ENCODE measurements around the gene SLC22A15.

DNA sequence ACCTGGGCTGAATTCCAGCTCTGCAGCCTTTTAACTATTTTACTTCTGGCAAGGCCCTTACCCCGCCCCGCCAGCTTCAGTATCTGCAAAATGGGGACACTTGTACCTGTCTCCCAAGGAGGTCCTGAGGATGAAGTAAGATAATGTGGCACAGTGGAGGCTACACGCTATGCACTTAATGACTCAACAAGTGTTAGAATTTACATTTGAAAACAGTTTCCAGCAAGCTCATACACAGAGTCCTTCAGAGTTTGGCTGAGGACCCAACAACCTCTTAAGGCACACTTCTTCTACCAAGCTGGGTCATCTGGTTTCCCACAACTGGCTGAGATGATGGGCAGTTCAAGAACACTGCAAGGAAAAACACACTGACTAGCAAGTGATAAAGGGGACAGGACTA lies 30.2 kb upstream of the SLC22A15 start:
- TF ChIP-seq TAF1 (IDR thresholded peaks at IDR 0.05; ENCODE audit: borderline replicate concordance, low read depth, low read length): no peak
- no peak for TF ChIP-seq POLR2A (IDR thresholded peaks at IDR 0.05; ENCODE audit: low read depth, low read length)
- TF ChIP-seq POLR2AphosphoS5 (IDR thresholded peaks at IDR 0.05; ENCODE audit: low read depth, low read length): no peak

All from GM12892 (cell line).